T-helper 22 cell (primary cell): ENCODE data around the gene PMM1.
"Not testable (repeated sequence)": the region's sequence is repeated elsewhere in the genome, so short reads cannot be mapped to it uniquely, and the experiment has no call there.

Experiments
- DNase-seq: peaks from one replicate; pipeline ENCODE4 v3.0.0-alpha.2; 2020; ENCODE audit warnings: low read depth

The PMM1 gene

GRCh38 chr22:41589391-41590241 lies at the start of gene PMM1:
PMM1 (minus strand) TSS chr22:41589840; CDS start chr22:41589805, 35 bp downstream.
- DNase-seq: peak; percentile 100

GRCh38 chr22:41638748-41639147 lies 49.1 kb upstream of the PMM1 start:
- no peak for DNase-seq

- no peak for DNase-seq
Observed at GRCh38 chr22:41638124-41638523, 48.5 kb upstream of the PMM1 start.

- DNase-seq: not testable (repeated sequence)
Observed at GRCh38 chr22:41637623-41638022, 48.0 kb upstream of the PMM1 start.

DNA sequence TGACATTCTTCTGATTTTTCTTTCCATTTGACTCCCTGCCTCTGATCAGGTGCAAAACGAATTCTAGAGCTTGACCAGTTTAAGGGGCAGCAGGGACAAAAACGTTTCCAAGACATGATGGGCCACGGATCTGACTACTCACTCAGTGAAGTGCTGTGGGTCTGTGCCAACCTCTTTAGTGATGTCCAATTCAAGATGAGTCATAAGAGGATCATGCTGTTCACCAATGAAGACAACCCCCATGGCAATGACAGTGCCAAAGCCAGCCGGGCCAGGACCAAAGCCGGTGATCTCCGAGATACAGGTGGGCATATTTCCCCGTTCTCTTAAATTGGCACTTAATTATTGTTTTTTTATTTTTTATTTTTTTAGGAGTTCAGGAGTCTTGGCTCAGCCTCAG lies 46.8 kb upstream of the PMM1 start:
- no peak for DNase-seq

GRCh38 chr22:41634610-41635009 lies 45.0 kb upstream of the PMM1 start:
- not testable (repeated sequence) for DNase-seq

DNA sequence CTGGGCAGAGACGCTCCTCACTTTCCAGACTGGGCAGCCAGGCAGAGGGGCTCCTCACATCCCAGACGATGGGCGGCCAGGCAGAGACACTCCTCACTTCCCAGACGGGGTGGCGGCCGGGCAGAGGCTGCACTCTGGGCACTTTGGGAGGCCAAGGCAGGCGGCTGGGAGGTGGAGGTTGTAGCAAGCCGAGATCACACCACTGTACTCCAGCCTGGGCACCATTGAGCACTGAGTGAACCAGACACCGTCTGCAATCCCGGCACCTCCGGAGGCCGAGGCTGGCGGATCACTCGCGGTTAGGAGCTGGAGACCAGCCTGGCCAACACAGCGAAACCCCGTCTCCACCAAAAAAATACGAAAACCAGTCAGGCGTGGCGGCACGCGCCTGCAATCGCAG lies 42.0 kb upstream of the PMM1 start:
- not testable (repeated sequence) for DNase-seq

- not testable (repeated sequence) for DNase-seq
Observed at GRCh38 chr22:41631115-41631514, 41.5 kb upstream of the PMM1 start.

GRCh38 chr22:41625577-41625976 lies 35.9 kb upstream of the PMM1 start:
- DNase-seq: no peak

- DNase-seq: no peak
Observed at GRCh38 chr22:41621911-41622179, 32.2 kb upstream of the PMM1 start.

GRCh38 chr22:41621099-41621910 lies 31.7 kb upstream of the PMM1 start, which contains the start of gene XRCC6:
XRCC6 (plus strand) TSS chr22:41621295; CDS start chr22:41622005, 710 bp downstream.
- DNase-seq: peak; percentile 99

DNA sequence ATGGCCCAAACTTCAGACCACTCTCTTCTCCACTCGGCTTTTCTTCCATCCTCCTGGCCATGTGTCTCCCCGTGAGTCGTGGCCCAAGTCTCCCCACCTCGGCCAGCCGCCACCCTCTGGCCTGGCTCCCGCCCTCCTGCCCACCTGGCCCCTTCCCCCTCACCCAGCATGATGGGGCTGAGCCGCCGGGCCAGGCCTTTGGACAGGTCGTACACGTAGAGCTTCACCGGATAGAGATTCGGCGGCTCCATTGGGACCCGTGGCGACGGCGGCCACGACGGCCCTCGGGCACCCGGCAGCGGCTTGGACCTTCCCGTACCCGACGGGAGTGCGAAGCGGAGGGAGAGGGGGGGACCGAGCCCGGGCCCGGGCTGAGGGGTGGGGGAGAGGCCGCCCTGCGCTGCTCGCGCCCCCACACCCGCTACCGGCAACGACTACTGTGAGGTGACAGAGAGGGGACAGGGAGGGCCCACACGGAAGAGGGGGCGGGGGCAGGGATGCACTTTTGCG lies 31.0 kb upstream of the PMM1 start, which contains the start of gene DESI1:
Gene DESI1, minus strand, starts transcription at position 455 of the 510 bp plus-strand sequence. Its CDS starts 204 bp downstream, at position 251.
- no peak for DNase-seq

GRCh38 chr22:41619979-41620588 lies 30.4 kb upstream of the PMM1 start:
- DNase-seq: peak; percentile 11

DNA sequence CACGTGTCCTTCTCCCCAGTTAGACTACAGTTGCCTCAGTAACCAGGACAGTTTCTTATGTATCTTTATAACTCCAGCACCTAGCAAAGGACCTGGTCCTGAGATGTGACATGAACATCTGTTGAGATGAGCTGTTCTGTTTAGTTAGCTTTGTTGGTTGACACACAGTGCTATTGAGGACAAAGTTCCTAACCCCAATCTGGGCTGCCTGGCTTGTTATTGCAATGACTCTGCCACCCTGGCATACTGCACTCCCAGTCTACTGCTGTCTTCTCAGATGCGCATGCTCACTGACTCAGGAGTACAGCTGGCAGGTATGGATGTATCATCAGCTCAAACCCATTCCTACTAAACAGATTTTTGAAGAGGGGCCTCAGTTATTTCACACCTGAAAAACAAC lies 23.8 kb upstream of the PMM1 start:
- DNase-seq: no peak

GRCh38 chr22:41612603-41613306 lies 23.1 kb upstream of the PMM1 start:
- no peak for DNase-seq

DNA sequence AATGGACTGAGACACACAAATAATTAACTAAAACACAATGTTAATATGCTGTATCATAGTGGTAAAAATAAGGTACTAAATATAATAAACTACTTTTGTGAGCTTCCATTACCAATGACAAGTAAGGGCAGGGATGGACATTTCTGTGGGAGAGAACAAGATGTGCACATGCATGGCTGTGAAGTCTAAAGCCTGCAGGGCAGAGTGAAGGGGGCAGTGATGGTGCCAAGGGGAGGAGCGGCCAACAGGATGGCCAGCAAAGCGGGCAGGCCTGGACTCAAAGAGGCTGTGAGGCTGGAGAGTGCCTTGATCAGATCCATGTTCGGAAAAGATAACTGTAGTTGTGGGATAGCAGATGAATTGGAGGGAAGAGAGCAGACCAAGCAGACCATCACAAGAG lies 18.7 kb upstream of the PMM1 start:
- DNase-seq: no peak

DNA sequence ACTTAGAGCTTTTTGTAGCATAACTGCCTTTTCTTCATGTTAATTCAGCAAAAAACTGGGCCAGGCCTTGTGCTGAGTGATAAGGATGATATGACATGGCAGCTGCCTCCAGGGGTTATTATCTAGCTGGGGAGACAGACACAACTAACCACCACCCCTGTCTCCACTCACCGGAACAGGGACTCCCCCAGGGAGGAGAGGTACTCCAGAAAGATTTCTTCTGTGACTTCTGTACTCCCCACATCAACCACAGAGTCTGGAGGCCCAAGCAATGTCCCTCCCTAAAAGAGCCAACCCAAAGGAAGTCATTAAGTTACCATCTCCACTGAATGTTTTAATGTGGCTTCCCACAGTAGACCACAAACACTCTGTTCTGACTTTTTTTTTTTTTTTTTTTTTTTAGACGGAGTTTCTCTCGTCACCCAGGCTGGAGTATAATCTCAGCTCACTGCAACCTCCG lies 14.3 kb upstream of the PMM1 start:
- DNase-seq: peak; percentile 71

DNA sequence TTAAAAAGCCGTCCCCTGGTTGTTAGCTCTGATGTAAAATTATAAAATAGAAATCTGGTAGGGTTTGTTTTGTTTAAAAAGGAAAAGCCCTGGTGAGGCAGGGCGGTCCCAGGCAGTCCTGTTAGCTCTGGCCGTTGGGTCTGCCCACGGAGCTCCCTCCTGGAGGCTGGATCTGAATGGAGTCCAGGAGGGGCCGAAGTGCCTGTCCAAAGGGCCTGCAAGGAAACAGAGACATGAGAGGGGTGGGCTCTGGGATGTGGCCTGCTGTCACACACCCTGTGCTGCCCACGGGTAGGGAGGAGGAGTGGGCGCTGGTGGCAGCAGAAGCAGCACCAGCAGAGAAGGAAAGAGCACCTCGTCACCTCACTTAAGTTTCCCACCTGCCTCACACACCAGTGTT lies 11.3 kb upstream of the PMM1 start:
- DNase-seq: no peak

DNA sequence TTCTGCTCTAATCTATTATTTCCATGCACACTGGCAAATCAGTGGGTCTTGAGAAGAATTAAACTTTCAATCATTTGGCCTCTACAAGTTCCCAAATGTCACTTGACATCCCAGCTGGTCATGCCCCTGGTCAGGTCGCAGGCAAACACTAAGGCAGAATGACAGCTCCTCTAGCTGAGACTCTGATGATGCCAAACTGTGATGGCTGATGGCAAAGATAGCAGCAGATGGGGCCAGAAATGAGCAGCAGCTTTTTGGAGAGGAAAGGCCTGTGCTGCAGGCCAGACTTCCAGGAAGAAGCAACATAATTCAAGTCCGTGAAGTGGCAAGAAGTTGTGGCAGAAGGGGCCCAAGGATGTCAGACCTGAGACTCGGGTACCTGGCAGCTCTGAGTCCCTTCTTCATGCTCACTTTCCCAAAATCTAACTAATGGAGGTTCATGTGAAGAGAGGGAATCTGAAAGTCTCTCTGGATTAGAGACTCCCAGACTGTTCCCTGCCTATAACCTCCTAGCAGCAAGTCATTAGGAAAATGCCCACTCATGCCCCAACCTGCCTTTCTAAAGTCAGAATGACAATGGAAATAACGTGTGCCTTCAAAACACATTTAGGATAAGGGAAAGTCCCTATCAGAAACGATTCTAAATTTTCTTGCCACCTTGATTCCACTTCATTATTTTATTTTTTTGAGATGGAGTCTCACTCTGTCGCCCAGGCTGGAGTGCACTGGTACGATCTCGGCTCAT lies 9.4 kb upstream of the PMM1 start:
- DNase-seq: no peak

- no peak for DNase-seq
Observed at GRCh38 chr22:41598081-41598480, 8.4 kb upstream of the PMM1 start.

DNA sequence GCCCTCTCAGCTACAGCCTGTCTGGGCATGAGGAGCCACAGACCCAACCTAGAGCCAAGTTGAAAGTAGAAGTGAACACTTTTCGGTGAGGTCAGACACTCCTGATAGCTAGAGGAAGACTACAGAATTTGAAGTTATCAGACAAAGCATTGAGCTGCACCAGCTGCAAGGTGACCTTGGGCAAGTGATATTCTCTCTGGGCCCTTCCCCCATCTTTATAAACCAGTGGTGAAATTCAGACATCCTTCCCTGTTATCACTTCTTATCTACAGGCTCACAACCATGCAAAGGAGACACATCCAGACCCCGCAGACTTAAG lies 8.0 kb upstream of the PMM1 start:
- no peak for DNase-seq
